IMR-90 (cell line): Measurements from ENCODE around the gene CLEC16A. TPM values are rescaled to one million over a fixed set of nuclear protein-coding genes. Genes with fewer than 3 reads are reported as not detected.
A peak's percentile ranks its signal among the peaks of the same experiment; 100 is the strongest.

Experiments
- ATAC-seq: fragments of 200-7000 bp; cut with Tn5 transposase; 2 replicates; pipeline ENCODE4 v1.9.1; 2020; ENCODE audit warnings: low read depth, mild to moderate bottlenecking, moderate library complexity
- BruUV-seq: library from RNA; stranded (reverse); fragments of 400-500 nt; replicated peaks from 2 replicates; lab custom pipeline; 2021; lab: Mats Ljungman, UMichigan
- CTCF ChIA-PET: fragments of 300-600 bp; formaldehyde crosslinking; extraction: SDS; loops from one replicate; lab custom pipeline; 2021; ENCODE audit warnings: antibody characterized with exemption; lab: Yijun Ruan, JAX
- POLR2A ChIA-PET: fragments of 300-600 bp; sonication (Branson Sonifier 250); formaldehyde crosslinking; loops from one replicate; lab custom pipeline; 2022; ENCODE audit warnings: antibody characterized with exemption; ENCODE audit not compliant: unreplicated experiment; lab: Charles Lee
- DNase-seq: peaks from one replicate; pipeline ENCODE4 v3.0.0; 2013
- H2AFZ ChIP-seq: replicated peaks from 2 replicates; pipeline ENCODE3; 2013; ENCODE audit warnings: low read length, mild to moderate bottlenecking; ENCODE audit not compliant: poor library complexity
- H2AK5ac ChIP-seq: 2 replicates; pipeline ENCODE4 v1.6.1; 2013; ENCODE audit warnings: low read depth, low read length, inconsistent platforms
- H2AK9ac ChIP-seq: replicated peaks from 2 replicates; pipeline ENCODE3; 2013; ENCODE audit warnings: mild to moderate bottlenecking, low read depth, low read length, moderate library complexity; ENCODE audit not compliant: poor library complexity
- H2BK120ac ChIP-seq: 2 replicates; pipeline ENCODE4 v1.6.1; 2013; ENCODE audit warnings: low read depth, low read length, inconsistent platforms
- H2BK15ac ChIP-seq: 3 replicates; pipeline ENCODE4 v1.6.1; 2013; ENCODE audit warnings: low read depth, low read length, inconsistent platforms
- H2BK20ac ChIP-seq: 2 replicates; pipeline ENCODE4 v1.6.1; 2013; ENCODE audit warnings: low read depth, mild to moderate bottlenecking, inconsistent platforms, low read length, moderate library complexity
- H2BK5ac ChIP-seq: 2 replicates; pipeline ENCODE4 v1.6.1; 2013; ENCODE audit warnings: mild to moderate bottlenecking, low read depth, low read length, inconsistent platforms; ENCODE audit not compliant: poor library complexity, severe bottlenecking
- H3K14ac ChIP-seq: replicated peaks from 2 replicates; pipeline ENCODE4 v1.6.1; 2013; ENCODE audit warnings: low read depth, low read length, inconsistent platforms
- H3K18ac ChIP-seq: 2 replicates; pipeline ENCODE4 v1.6.1; 2013; ENCODE audit warnings: low read depth, low read length, control low read depth
- H3K23ac ChIP-seq: 2 replicates; pipeline ENCODE4 v1.6.1; 2013; ENCODE audit warnings: low read depth, low read length, inconsistent platforms
- H3K27ac ChIP-seq: 2 replicates; pipeline ENCODE4 v1.5.1; 2013; ENCODE audit warnings: mild to moderate bottlenecking, control low read depth, low read length; ENCODE audit not compliant: insufficient read depth
- H3K27me3 ChIP-seq: 2 replicates; pipeline ENCODE4 v1.6.1; 2013; ENCODE audit warnings: low read length; ENCODE audit not compliant: control insufficient read depth, insufficient read depth
- H3K36me3 ChIP-seq: 2 replicates; pipeline ENCODE4 v1.6.1; 2013; ENCODE audit warnings: low read length, mixed read lengths; ENCODE audit not compliant: control insufficient read depth, insufficient read depth
- H3K4ac ChIP-seq: 2 replicates; pipeline ENCODE4 v1.6.1; 2013; ENCODE audit warnings: low read depth, low read length, inconsistent platforms
- H3K4me1 ChIP-seq: 2 replicates; pipeline ENCODE4 v1.6.1; 2013; ENCODE audit warnings: low read length, mixed read lengths; ENCODE audit not compliant: control insufficient read depth, insufficient read depth
- H3K4me2 ChIP-seq: 2 replicates; pipeline ENCODE4 v1.6.1; 2013; ENCODE audit warnings: low read depth, mild to moderate bottlenecking, control low read depth, low read length, moderate library complexity
- H3K4me3 ChIP-seq: 2 replicates; pipeline ENCODE4 v1.5.1; 2013; ENCODE audit warnings: low read depth, mild to moderate bottlenecking, control low read depth, low read length, moderate library complexity; ENCODE audit not compliant: insufficient read depth
- H3K56ac ChIP-seq: 2 replicates; pipeline ENCODE4 v1.6.1; 2013; ENCODE audit warnings: low read length, inconsistent platforms; ENCODE audit not compliant: insufficient read depth; ENCODE audit errors: extremely low read depth
- H3K79me1 ChIP-seq, 2 experiments: 2 replicates each; pipeline ENCODE4 v1.6.1; 2013; ENCODE audit warnings: low read length in 2 of 2, inconsistent platforms in 1 of 2, low read depth in 1 of 2
- H3K9ac ChIP-seq: 2 replicates; pipeline ENCODE4 v1.6.1; 2013; ENCODE audit warnings: low read depth, low read length, control low read depth
- H3K9me1 ChIP-seq: 2 replicates; pipeline ENCODE4 v1.6.1; 2013; ENCODE audit warnings: low read length, inconsistent platforms; ENCODE audit not compliant: insufficient read depth
- H3K9me3 ChIP-seq: 2 replicates; pipeline ENCODE4 v1.6.1; 2013; ENCODE audit warnings: low read length; ENCODE audit not compliant: control insufficient read depth, insufficient read depth
- H4K20me1 ChIP-seq: 2 replicates; pipeline ENCODE4 v1.6.1; 2013; ENCODE audit warnings: low read length, inconsistent platforms; ENCODE audit not compliant: insufficient read depth
- H4K5ac ChIP-seq: 2 replicates; pipeline ENCODE4 v1.6.1; 2013; ENCODE audit warnings: mild to moderate bottlenecking, low read depth, low read length, control low read depth
- H4K8ac ChIP-seq, 2 experiments: 2 replicates each; pipeline ENCODE4 v1.6.1; 2013; ENCODE audit warnings: low read depth in 2 of 2, low read length in 2 of 2, control low read depth in 1 of 2, inconsistent platforms in 1 of 2
- H4K91ac ChIP-seq: 2 replicates; pipeline ENCODE4 v1.6.1; 2013; ENCODE audit warnings: low read depth, low read length, inconsistent platforms; ENCODE audit not compliant: insufficient read depth
- BHLHE40 ChIP-seq: fragments of 150-350 bp; IDR thresholded peaks from 2 replicates; pipeline ENCODE4 v1.6.1; 2016; ENCODE audit warnings: mild to moderate bottlenecking, low read depth, low read length
- CEBPB ChIP-seq: IDR thresholded peaks from 2 replicates; pipeline ENCODE4 v1.6.1; 2012; ENCODE audit warnings: low read depth, low read length, improper control_type of control experiment
- CHD1 ChIP-seq: IDR thresholded peaks from 2 replicates; pipeline ENCODE4 v1.6.1; 2012; ENCODE audit warnings: low read depth, low read length, improper control_type of control experiment
- FOS ChIP-seq: fragments of 150-350 bp; IDR thresholded peaks from 2 replicates; pipeline ENCODE4 v1.6.1; 2016; ENCODE audit warnings: low read depth, low read length
- MAFK ChIP-seq: IDR thresholded peaks from 2 replicates; pipeline ENCODE4 v1.6.1; 2012; ENCODE audit warnings: low read depth, low read length, improper control_type of control experiment
- MAZ ChIP-seq: IDR thresholded peaks from 2 replicates; pipeline ENCODE4 v1.6.1; 2012; ENCODE audit warnings: low read depth, mild to moderate bottlenecking, low read length, improper control_type of control experiment, moderate library complexity, borderline replicate concordance
- MXI1 ChIP-seq: IDR thresholded peaks from 2 replicates; pipeline ENCODE4 v1.6.1; 2012; ENCODE audit warnings: low read depth, mild to moderate bottlenecking, low read length, moderate library complexity, borderline replicate concordance
- NFE2L2 ChIP-seq: fragments of 150-350 bp; IDR thresholded peaks from 2 replicates; pipeline ENCODE4 v1.6.1; 2016; ENCODE audit warnings: low read depth, mild to moderate bottlenecking, low read length
- RAD21 ChIP-seq: IDR thresholded peaks from 2 replicates; pipeline ENCODE4 v1.6.1; 2012; ENCODE audit warnings: low read length, improper control_type of control experiment
- RCOR1 ChIP-seq: IDR thresholded peaks from 2 replicates; pipeline ENCODE4 v1.6.1; 2012; ENCODE audit warnings: mild to moderate bottlenecking, low read length, improper control_type of control experiment; ENCODE audit not compliant: insufficient replicate concordance
- RFX5 ChIP-seq: IDR thresholded peaks from 2 replicates; pipeline ENCODE4 v1.8.0; 2012; ENCODE audit warnings: low read depth, mild to moderate bottlenecking, low read length, moderate library complexity
- SMC3 ChIP-seq: fragments of 150-350 bp; IDR thresholded peaks from 2 replicates; pipeline ENCODE4 v1.6.1; 2016; ENCODE audit warnings: low read depth, mild to moderate bottlenecking, antibody characterized with exemption, low read length, moderate library complexity
- WGBS, 2 experiments: methylation state at CpG; one replicate each; pipeline versions ENCODE4 v1.1.5 to v1.1.7; 2013; ENCODE audit warnings: missing lambda C conversion rate in 2 of 2; ENCODE audit not compliant: insufficient read length in 1 of 2; ENCODE audit errors: extremely low coverage in 2 of 2; 5-methylcytosine and 5-hydroxymethylcytosine counted together
- dilution Hi-C: fragments of 300-500 bp; cut with HindIII; formaldehyde crosslinking; loops from one replicate; pipeline ENCODE4 v1.14.3; 2018; ENCODE audit warnings: low sequenced_read_pairs; ENCODE audit not compliant: unreplicated experiment
- in situ Hi-C: fragments of 300-500 bp; cut with MboI; formaldehyde crosslinking; loops from 3 replicates; pipeline ENCODE4 v1.14.3; 2019; ENCODE audit warnings: low sequenced_read_pairs, inconsistent platforms, mixed read lengths
- intact Hi-C: fragments of 100-400 bp; cut with micrococcal nuclease; formaldehyde crosslinking; loops from 2 replicates; pipeline ENCODE4 v1.10.0; 2022
- polyA plus RNA-seq, 3 experiments: library from polyadenylated mRNA; depleted of rRNA; stranded (reverse); fragments of >200 nt; gene quantifications; 2 replicates each; pipeline ENCODE4 v1.2.3, GENCODE V29; 2012; ENCODE audit warnings: low replicate concordance in 1 of 3
- total RNA-seq: library from RNA; depleted of rRNA; stranded (reverse); fragments of >200 nt; gene quantifications from 2 replicates; pipeline ENCODE4 v1.2.3, GENCODE V29; 2012
- TF ChIP-seq, protein P1 (sequence below): conservative IDR thresholded peaks from 2 replicates; pipeline ENCODE4 v1.5.1; 2012; ENCODE audit warnings: mild to moderate bottlenecking, low read depth, low read length, improper control_type of control experiment

Gene CLEC16A
- total and polyA plus RNA-seq, 2 of the 4 experiments (the other 2 are of a cell fraction), result 15.9 to 16.5 TPM

DNA sequence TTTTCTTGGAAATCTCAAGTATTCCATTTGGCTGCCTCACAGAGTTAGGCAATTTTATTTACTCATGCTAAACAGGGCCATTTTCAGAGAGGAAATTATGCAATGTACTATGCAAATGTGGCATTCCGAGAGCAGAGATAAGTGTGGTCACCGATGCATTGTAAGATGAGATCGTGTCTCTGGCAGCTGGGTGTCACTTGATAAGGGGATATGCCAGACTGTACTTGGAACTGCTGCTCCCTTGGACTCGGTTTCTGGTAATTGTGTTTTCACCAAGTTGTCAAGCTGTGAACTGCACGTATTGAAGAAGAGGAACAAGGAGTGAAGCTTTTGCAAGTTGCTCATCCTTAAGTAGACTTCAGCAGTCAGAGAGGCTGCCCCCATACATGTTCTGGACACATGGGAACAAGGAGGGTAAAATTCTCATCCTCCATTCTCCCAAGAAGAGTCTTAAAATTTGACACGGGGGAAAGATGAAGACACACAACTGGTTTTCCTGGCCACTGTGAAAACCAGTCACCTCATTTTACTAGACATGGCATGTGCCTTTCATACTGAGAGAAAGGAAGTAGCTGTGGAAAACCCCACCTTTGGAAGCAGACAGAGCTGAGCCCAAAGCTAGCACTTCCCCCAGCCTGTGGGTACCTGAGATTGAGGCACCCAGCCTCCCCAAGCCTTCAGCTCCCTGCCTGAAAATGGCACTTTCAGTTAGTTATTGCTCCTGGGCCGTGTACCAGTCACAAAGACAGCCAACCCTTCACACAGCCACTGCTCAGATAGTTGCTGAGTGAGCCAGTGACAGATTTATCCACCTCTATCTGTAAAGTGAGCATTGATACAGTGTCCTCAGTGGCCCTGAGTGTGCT, 160.9 kb downstream of the CLEC16A start (continued):
- TF ChIP-seq RAD21, result 0 out of 2 replicates have a peak, but pooled peaks have one; percentile 3
- 0 out of 2 replicates have a peak, but pooled peaks have one; percentile 4 for TF ChIP-seq RFX5
- peak; percentile 63; the same call in 1 of the 2 replicates for TF ChIP-seq NFE2L2
- TF ChIP-seq CEBPB, result peak; percentile 100

DNA sequence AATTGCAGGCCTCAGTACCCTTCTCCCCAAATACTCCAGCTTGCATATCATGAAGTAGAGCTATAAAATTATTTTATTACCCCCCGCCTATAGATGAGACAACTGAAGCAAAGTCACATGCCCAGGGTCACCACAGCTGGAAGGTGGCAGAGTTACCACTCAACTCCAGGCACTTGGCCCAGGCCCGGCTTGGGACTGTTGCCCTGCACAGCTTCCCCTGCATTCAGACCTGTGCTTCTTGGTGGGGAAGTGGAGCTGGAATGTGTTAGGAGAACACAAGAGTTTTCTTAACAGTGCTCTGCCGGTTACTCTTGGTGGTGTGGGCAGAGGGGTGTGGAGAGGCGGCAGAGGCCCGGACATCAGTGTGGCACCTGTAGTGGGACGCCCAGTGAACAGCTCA, 162.4 kb downstream of the CLEC16A start:
- Histone ChIP-seq H4K20me1 (no peaks in the 10 kb centered on the region), H4K5ac (peak overlapping the region; percentile 59), H3K4me3 (no peak overlapping the region), H2BK120ac (peak overlapping the region; percentile 95), H2BK15ac (peak overlapping the region; percentile 1; the same call in 1 of the 3 replicates), H2BK20ac (peak overlapping the region; percentile 94; the same call in 1 of the 2 replicates), H3K36me3 (no peaks in the 10 kb centered on the region), H3K4ac (peak overlapping the region; percentile 61), H3K79me1 (peaks cover 0 to 40% of the 10 kb centered on the region in 2 experiments; a peak in 2 of 4 replicates), H4K91ac (peak overlapping the region; percentile 69; the same call in 1 of the 2 replicates), H3K18ac (peak overlapping the region; percentile 78), H4K8ac (peak overlapping the region; percentile 52 to 68; a peak in 2 of 4 replicates), H2AFZ (no peak overlapping the region), H3K4me1 (peaks cover 59% of the 10 kb centered on the region), H3K14ac (0 out of 2 replicates have a peak overlapping the region, but pooled peaks have one; percentile 50), H3K23ac (no peak overlapping the region), H3K27me3 (no peaks in the 10 kb centered on the region), H3K4me2 (no peak overlapping the region), H2AK5ac (peak overlapping the region; percentile 75), H2BK5ac (peak overlapping the region; percentile 6), H3K56ac (no peak overlapping the region), H3K9me3 (peaks cover 3% of the 10 kb centered on the region), H3K9ac (peak overlapping the region; percentile 10; the same call in 1 of the 2 replicates), H3K27ac (peak overlapping the region; percentile 45), H2AK9ac (no peak overlapping the region), H3K9me1 (peaks cover 34% of the 10 kb centered on the region)
- CTCF ChIA-PET, result interaction anchor here (0.6 to 2.2 kb wide), 2 partner anchors 23 to 148 kb away, joined by 8 read pairs; no protein-coding TSS in a partner anchor
- dilution Hi-C loops (no loop called here), in situ Hi-C loops (loop anchor here (10.0 kb wide), 1 partner anchor 248 kb away; no protein-coding TSS in a partner anchor), intact Hi-C loops (loop anchor here (5.0 kb wide), 2 partner anchors 96 to 251 kb away; no protein-coding TSS in a partner anchor)
- no peak for TF ChIP-seq MAFK
- TF ChIP-seq FOS, result no peak
- no peak for TF ChIP-seq CHD1
- no peak for TF ChIP-seq BHLHE40
- no peak for TF ChIP-seq RFX5
- TF ChIP-seq, protein P1, sequence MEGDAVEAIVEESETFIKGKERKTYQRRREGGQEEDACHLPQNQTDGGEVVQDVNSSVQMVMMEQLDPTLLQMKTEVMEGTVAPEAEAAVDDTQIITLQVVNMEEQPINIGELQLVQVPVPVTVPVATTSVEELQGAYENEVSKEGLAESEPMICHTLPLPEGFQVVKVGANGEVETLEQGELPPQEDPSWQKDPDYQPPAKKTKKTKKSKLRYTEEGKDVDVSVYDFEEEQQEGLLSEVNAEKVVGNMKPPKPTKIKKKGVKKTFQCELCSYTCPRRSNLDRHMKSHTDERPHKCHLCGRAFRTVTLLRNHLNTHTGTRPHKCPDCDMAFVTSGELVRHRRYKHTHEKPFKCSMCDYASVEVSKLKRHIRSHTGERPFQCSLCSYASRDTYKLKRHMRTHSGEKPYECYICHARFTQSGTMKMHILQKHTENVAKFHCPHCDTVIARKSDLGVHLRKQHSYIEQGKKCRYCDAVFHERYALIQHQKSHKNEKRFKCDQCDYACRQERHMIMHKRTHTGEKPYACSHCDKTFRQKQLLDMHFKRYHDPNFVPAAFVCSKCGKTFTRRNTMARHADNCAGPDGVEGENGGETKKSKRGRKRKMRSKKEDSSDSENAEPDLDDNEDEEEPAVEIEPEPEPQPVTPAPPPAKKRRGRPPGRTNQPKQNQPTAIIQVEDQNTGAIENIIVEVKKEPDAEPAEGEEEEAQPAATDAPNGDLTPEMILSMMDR, result no peak
- TF ChIP-seq NFE2L2, result no peak
- no peak for TF ChIP-seq RCOR1
- no peak for TF ChIP-seq SMC3
- no peak for TF ChIP-seq MXI1
- no peak for TF ChIP-seq MAZ
- no peak for TF ChIP-seq CEBPB
- POLR2A ChIA-PET, result no interaction called here
- DNase-seq, result no peak
- WGBS, 2 experiments, result no CpG with 5 or more reads among the region's 6 CpGs
- no peak for ATAC-seq
- BruUV-seq, result no TSS peak
